ENCODE results near the gene TFAP2A. TPM values are rescaled to one million over a fixed set of nuclear protein-coding genes. Genes with fewer than 3 reads are reported as not detected.

The TFAP2A gene
- 0.32 TPM for total RNA-seq (ENCODE audit: unreplicated experiment)
- long read RNA-seq: 0 reads

- Mint-ChIP-seq H3K9me3 (ENCODE audit: unreplicated experiment) (peaks cover 21% of the 10 kb centered on the region), H3K4me1 (ENCODE audit: low read depth, unreplicated experiment) (peaks cover 17% of the 10 kb centered on the region), H3K36me3 (ENCODE audit: unreplicated experiment) (peaks cover 5% of the 10 kb centered on the region), H3K27me3 (ENCODE audit: unreplicated experiment) (peaks cover 54% of the 10 kb centered on the region), H3K27ac (ENCODE audit: unreplicated experiment) (no peak within 1 kb of the TSS), H3K4me3 (ENCODE audit: unreplicated experiment) (peak within 1 kb of the TSS; percentile 89)
- TF ChIP-seq, protein P1, sequence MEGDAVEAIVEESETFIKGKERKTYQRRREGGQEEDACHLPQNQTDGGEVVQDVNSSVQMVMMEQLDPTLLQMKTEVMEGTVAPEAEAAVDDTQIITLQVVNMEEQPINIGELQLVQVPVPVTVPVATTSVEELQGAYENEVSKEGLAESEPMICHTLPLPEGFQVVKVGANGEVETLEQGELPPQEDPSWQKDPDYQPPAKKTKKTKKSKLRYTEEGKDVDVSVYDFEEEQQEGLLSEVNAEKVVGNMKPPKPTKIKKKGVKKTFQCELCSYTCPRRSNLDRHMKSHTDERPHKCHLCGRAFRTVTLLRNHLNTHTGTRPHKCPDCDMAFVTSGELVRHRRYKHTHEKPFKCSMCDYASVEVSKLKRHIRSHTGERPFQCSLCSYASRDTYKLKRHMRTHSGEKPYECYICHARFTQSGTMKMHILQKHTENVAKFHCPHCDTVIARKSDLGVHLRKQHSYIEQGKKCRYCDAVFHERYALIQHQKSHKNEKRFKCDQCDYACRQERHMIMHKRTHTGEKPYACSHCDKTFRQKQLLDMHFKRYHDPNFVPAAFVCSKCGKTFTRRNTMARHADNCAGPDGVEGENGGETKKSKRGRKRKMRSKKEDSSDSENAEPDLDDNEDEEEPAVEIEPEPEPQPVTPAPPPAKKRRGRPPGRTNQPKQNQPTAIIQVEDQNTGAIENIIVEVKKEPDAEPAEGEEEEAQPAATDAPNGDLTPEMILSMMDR (IDR thresholded peaks at IDR 0.05; ENCODE audit: partially characterized antibody, unreplicated experiment): no peak
- no peak for DNase-seq
Measured at GRCh38 chr6:10414756-10415616, at the start of gene TFAP2A. TSS of gene TFAP2A (minus strand) at chr6:10415074. CDS start at chr6:10414991, 83 bp downstream.

DNA sequence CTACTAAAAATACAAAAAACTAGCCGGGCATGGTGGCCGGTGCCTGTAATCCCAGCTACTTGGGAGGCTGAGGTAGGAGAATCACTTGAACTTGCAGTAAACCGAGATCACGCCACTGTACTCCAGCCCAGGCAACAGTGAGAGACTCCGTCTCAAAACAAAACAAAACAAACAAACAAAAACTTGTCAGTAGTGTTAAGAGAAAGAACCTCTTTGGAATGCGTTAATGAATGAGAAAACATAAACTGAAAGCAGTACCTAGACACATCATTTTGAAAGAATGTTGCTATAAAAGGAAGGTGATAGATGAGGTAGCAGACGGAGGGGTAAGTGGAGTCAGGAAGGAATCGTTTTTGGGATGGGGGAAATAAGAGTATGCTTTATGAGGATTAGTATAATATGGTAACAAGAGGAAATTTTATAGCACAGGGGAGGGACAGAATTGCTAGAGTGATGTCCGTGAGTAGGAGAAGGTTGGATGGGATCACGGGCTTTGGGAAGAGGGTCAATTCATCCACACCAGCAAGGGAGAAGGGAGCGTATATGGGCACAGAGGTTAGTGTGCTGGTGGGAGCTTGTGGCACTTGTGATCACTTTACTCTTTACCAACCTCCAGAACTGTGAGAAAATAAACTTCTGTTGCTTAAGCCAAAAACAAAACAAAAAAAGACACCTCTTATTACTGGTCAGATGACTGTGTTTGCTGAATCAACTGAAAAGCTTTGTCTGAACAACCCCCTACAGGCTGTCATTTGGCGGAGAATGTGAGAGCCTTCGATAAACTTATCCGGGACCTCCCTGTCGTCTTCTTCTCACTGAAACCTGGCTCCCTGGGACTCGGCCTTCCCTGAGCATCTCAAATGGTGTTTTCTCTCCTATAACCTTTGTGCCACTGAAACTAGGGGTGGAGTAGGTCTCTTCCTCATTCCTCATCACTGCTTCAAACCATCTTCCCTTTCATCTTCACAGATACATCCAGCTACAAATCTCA, 48.9 kb upstream of the TFAP2A start:
- peaks cover 2% of the 10 kb centered on the region for H3K9me3 Mint-ChIP-seq (ENCODE audit: unreplicated experiment)
- no peak for DNase-seq
- no peaks in the 10 kb centered on the region for H3K4me1 Mint-ChIP-seq (ENCODE audit: low read depth, unreplicated experiment)

DNA sequence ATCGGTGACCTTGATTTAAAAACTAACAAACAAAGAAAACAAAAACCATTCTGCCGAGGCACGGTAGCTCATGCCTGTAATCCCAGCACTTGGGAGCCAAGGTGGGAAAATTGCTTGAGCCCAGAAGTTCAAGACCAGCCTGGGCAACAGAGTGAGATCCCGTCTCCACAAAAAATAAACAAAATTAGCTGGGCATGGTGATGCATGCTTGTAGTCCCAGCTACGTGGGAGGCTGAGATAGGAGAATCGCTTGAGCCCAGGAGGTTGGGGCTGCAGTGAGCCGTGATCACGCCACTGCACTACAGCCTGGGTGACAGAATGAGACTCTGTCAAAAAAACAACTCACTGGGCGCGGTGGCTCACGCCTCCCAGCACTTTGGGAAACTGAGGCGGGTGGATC, 48.2 kb upstream of the TFAP2A start:
- no peak overlapping the region for H3K27ac Mint-ChIP-seq (ENCODE audit: unreplicated experiment)
- peaks cover 3% of the 10 kb centered on the region for H3K4me1 Mint-ChIP-seq (ENCODE audit: low read depth, unreplicated experiment)
- peaks cover 2% of the 10 kb centered on the region for H3K9me3 Mint-ChIP-seq (ENCODE audit: unreplicated experiment)
- TF ChIP-seq, protein P1 (IDR thresholded peaks at IDR 0.05; ENCODE audit: partially characterized antibody, unreplicated experiment): no peak
- no peaks in the 10 kb centered on the region for H3K36me3 Mint-ChIP-seq (ENCODE audit: unreplicated experiment)
- DNase-seq: no peak
- H3K27me3 Mint-ChIP-seq (ENCODE audit: unreplicated experiment): no peaks in the 10 kb centered on the region
- H3K4me3 Mint-ChIP-seq (ENCODE audit: unreplicated experiment): no peak overlapping the region

More for the DNA sequence above, 48.9 kb upstream of the TFAP2A start:
- H3K36me3 Mint-ChIP-seq (ENCODE audit: unreplicated experiment): no peaks in the 10 kb centered on the region
- H3K27me3 Mint-ChIP-seq (ENCODE audit: unreplicated experiment): no peaks in the 10 kb centered on the region
- H3K4me3 Mint-ChIP-seq (ENCODE audit: unreplicated experiment): no peak overlapping the region
- TF ChIP-seq, protein P1 (IDR thresholded peaks at IDR 0.05; ENCODE audit: partially characterized antibody, unreplicated experiment): no peak
- H3K27ac Mint-ChIP-seq (ENCODE audit: unreplicated experiment): no peak overlapping the region

GRCh38 chr6:10461850-10462249, 47.0 kb upstream of the TFAP2A start:
- Mint-ChIP-seq H3K4me1 (ENCODE audit: low read depth, unreplicated experiment) (peaks cover 8% of the 10 kb centered on the region), H3K27me3 (ENCODE audit: unreplicated experiment) (peaks cover 3% of the 10 kb centered on the region), H3K4me3 (ENCODE audit: unreplicated experiment) (no peak overlapping the region), H3K36me3 (ENCODE audit: unreplicated experiment) (no peaks in the 10 kb centered on the region), H3K9me3 (ENCODE audit: unreplicated experiment) (peaks cover 2% of the 10 kb centered on the region), H3K27ac (ENCODE audit: unreplicated experiment) (no peak overlapping the region)
- no peak for DNase-seq
- TF ChIP-seq, protein P1 (IDR thresholded peaks at IDR 0.05; ENCODE audit: partially characterized antibody, unreplicated experiment): no peak

Measured in glutamatergic neuron (in vitro differentiated cells).